Measurements from ENCODE around the gene GATC. TPM values are rescaled to one million over a fixed set of nuclear protein-coding genes. Genes with fewer than 3 reads are reported as not detected.

Gene GATC
- polyA plus RNA-seq, 1 donor (not counting 4 experiments of a cell fraction or from before 2014, with no cell fraction given), result 22.4 TPM

- H3K4me2 ChIP-seq (ENCODE audit: control insufficient read depth, extremely low read depth, insufficient read depth, low read depth, low read length), result no peak overlapping the region
- no peak overlapping the region for H3K4me3 ChIP-seq (ENCODE audit: control insufficient read depth in 2 of 3, extremely low read depth in 1 of 3, insufficient read depth in 2 of 3, low read depth in 1 of 3, low read length in 3 of 3)
- no peaks in the 10 kb centered on the region for H3K27me3 ChIP-seq (ENCODE audit: control insufficient read depth, extremely low read depth, insufficient read depth, low read length)
- H3K9me3 ChIP-seq (ENCODE audit: control insufficient read depth, low read depth, low read length), result no peaks in the 10 kb centered on the region
- H4K20me1 ChIP-seq (ENCODE audit: control insufficient read depth, extremely low read depth, insufficient read depth, low read length), result no peaks in the 10 kb centered on the region
- no peaks in the 10 kb centered on the region for H3K4me1 ChIP-seq (ENCODE audit: control insufficient read depth, extremely low read depth, insufficient read depth, low read length)
- no peak overlapping the region for H2AFZ ChIP-seq (ENCODE audit: control insufficient read depth, low read length)
- dilution Hi-C loops (cut with MboI; ENCODE audit: extremely low pct_ligation_motif_present, low sequenced_read_pairs), result no loop called here
- no peak overlapping the region for H3K27ac ChIP-seq (ENCODE audit: control insufficient read depth, insufficient read depth, low read length)
- H3K79me2 ChIP-seq (ENCODE audit: control insufficient read depth, insufficient read depth, low read length), result no peaks in the 10 kb centered on the region
- DNase-seq (ENCODE audit: low read depth, low spot score), result no peak
- H3K9me1 ChIP-seq (ENCODE audit: control insufficient read depth, extremely low read depth, insufficient read depth, low read length), result no peaks in the 10 kb centered on the region
- H3K9ac ChIP-seq (ENCODE audit: control insufficient read depth, extremely low read depth, insufficient read depth, low read length), result no peak overlapping the region
- H3K36me3 ChIP-seq (ENCODE audit: control insufficient read depth in 2 of 2, extremely low read depth in 1 of 2, insufficient read depth in 2 of 2, low read length in 2 of 2), result no peaks in the 10 kb centered on the region
- peak; percentile 58 for FAIRE-seq
- TF ChIP-seq EZH2 (IDR thresholded peaks at IDR 0.05; ENCODE audit: low read length), result no peak
- no peak for TF ChIP-seq CTCF (optimal IDR thresholded peaks at IDR 0.05 in 1 of 3, IDR thresholded peaks at IDR 0.05 in 1 of 3, conservative IDR thresholded peaks at IDR 0.05 in 1 of 3; ENCODE audit: extremely low read depth in 1 of 3, insufficient read depth in 2 of 3, low read length in 3 of 3)
Observed at GRCh38 chr12:120417917-120418580, 28.2 kb upstream of the GATC start.

- no peak overlapping the region for H3K27ac ChIP-seq (ENCODE audit: control insufficient read depth, insufficient read depth, low read length)
- dilution Hi-C loops (cut with MboI; ENCODE audit: extremely low pct_ligation_motif_present, low sequenced_read_pairs), result no loop called here
- H3K9me1 ChIP-seq (ENCODE audit: control insufficient read depth, extremely low read depth, insufficient read depth, low read length), result no peaks in the 10 kb centered on the region
- no peak overlapping the region for H2AFZ ChIP-seq (ENCODE audit: control insufficient read depth, low read length)
- H3K4me3 ChIP-seq (ENCODE audit: control insufficient read depth in 2 of 3, extremely low read depth in 1 of 3, insufficient read depth in 2 of 3, low read depth in 1 of 3, low read length in 3 of 3), result no peak overlapping the region
- DNase-seq (ENCODE audit: low read depth, low spot score), result no peak
- no peaks in the 10 kb centered on the region for H3K4me1 ChIP-seq (ENCODE audit: control insufficient read depth, extremely low read depth, insufficient read depth, low read length)
- H3K4me2 ChIP-seq (ENCODE audit: control insufficient read depth, extremely low read depth, insufficient read depth, low read depth, low read length), result no peak overlapping the region
- no peak for FAIRE-seq
- no peak overlapping the region for H3K9ac ChIP-seq (ENCODE audit: control insufficient read depth, extremely low read depth, insufficient read depth, low read length)
- TF ChIP-seq CTCF (optimal IDR thresholded peaks at IDR 0.05 in 1 of 3, IDR thresholded peaks at IDR 0.05 in 1 of 3, conservative IDR thresholded peaks at IDR 0.05 in 1 of 3; ENCODE audit: extremely low read depth in 1 of 3, insufficient read depth in 2 of 3, low read length in 3 of 3) (no peak), EZH2 (IDR thresholded peaks at IDR 0.05; ENCODE audit: low read length) (no peak)
- no peaks in the 10 kb centered on the region for H3K9me3 ChIP-seq (ENCODE audit: control insufficient read depth, low read depth, low read length)
- no peaks in the 10 kb centered on the region for H3K27me3 ChIP-seq (ENCODE audit: control insufficient read depth, extremely low read depth, insufficient read depth, low read length)
- no peaks in the 10 kb centered on the region for H3K79me2 ChIP-seq (ENCODE audit: control insufficient read depth, insufficient read depth, low read length)
- H3K36me3 ChIP-seq (ENCODE audit: control insufficient read depth in 2 of 2, extremely low read depth in 1 of 2, insufficient read depth in 2 of 2, low read length in 2 of 2), result no peaks in the 10 kb centered on the region
- H4K20me1 ChIP-seq (ENCODE audit: control insufficient read depth, extremely low read depth, insufficient read depth, low read length), result no peaks in the 10 kb centered on the region
Observed at GRCh38 chr12:120421701-120422100, 24.5 kb upstream of the GATC start.

Data from keratinocyte (primary cell).